ENCODE measurements around the gene RASGRF1.
A peak's percentile ranks its signal among the peaks of the same experiment; 100 is the strongest.

Gene RASGRF1

GRCh38 chr15:79094611-79095021 is 4.0 kb upstream of the RASGRF1 start:
- no peak overlapping the region for H3K4me3 ChIP-seq (ENCODE audit: low read depth, low read length)

GRCh38 chr15:79093352-79093935 is 2.9 kb upstream of the RASGRF1 start:
- CTCF ChIA-PET = interaction anchor here (0.6 to 3.2 kb wide), 3 partner anchors 91 to 169 kb away, joined by 3 to 20 read pairs (median 4); no protein-coding TSS in a partner anchor
- no peaks in the 10 kb centered on the region for H3K9me3 ChIP-seq (ENCODE audit: control insufficient read depth, insufficient read depth, low read depth, low read length)
- peaks cover 6% of the 10 kb centered on the region; the same call in 1 of the 2 replicates for H3K4me1 ChIP-seq (ENCODE audit: control insufficient read depth, insufficient read depth, low read length)
- H3K4me3 ChIP-seq (ENCODE audit: low read depth, low read length) = no peak overlapping the region
- H3K36me3 ChIP-seq (ENCODE audit: control insufficient read depth in 2 of 2, insufficient read depth in 1 of 2, low read length in 2 of 2) = no peaks in the 10 kb centered on the region
- no peak overlapping the region for H3K27ac ChIP-seq (ENCODE audit: extremely low read depth, low read depth, low read length)
- TF ChIP-seq SCRT2 (tag by site-specific recombination; IDR thresholded peaks at IDR 0.05) (no peak), ZBTB44 (tag by site-specific recombination; IDR thresholded peaks at IDR 0.05) (no peak), KLF16 (tag by site-specific recombination; IDR thresholded peaks at IDR 0.05) (no peak), ZBTB10 (tag by site-specific recombination; IDR thresholded peaks at IDR 0.05) (no peak), ZNF664 (tag by site-specific recombination; IDR thresholded peaks at IDR 0.05) (no peak)
- POLR2A ChIA-PET = no interaction called here

More at GRCh38 chr15:79094611-79095021, 4.0 kb upstream of the RASGRF1 start:
- Histone ChIP-seq H3K36me3 (ENCODE audit: control insufficient read depth in 2 of 2, insufficient read depth in 1 of 2, low read length in 2 of 2) (no peaks in the 10 kb centered on the region), H3K4me1 (ENCODE audit: control insufficient read depth, insufficient read depth, low read length) (peaks cover 6% of the 10 kb centered on the region; the same call in 1 of the 2 replicates), H3K27ac (ENCODE audit: extremely low read depth, low read depth, low read length) (no peak overlapping the region), H3K9me3 (ENCODE audit: control insufficient read depth, insufficient read depth, low read depth, low read length) (no peaks in the 10 kb centered on the region)
- no peak for TF ChIP-seq ZNF600 (tag by site-specific recombination; IDR thresholded peaks at IDR 0.05)
- TF ChIP-seq ZIC2 (tag by site-specific recombination; IDR thresholded peaks at IDR 0.05) = peak; percentile 34; the same call in 1 of the 2 replicates
- no peak for TF ChIP-seq ZNF707 (tag by site-specific recombination; IDR thresholded peaks at IDR 0.05)
- TF ChIP-seq ZNF785 (tag by site-specific recombination; IDR thresholded peaks at IDR 0.05) = no peak
- CTCF ChIA-PET = interaction anchor here (0.5 to 3.2 kb wide), 6 partner anchors 11 to 296 kb away, joined by 3 to 20 read pairs (median 4); no protein-coding TSS in a partner anchor
- POLR2A ChIA-PET = interaction anchor here (0.7 kb wide), 1 partner anchor 9 kb away, joined by 4 read pairs; no protein-coding TSS in a partner anchor

- H3K9me3 ChIP-seq (ENCODE audit: control insufficient read depth, insufficient read depth, low read depth, low read length) = no peaks in the 10 kb centered on the region
- peaks cover 6% of the 10 kb centered on the region; the same call in 1 of the 2 replicates for H3K4me1 ChIP-seq (ENCODE audit: control insufficient read depth, insufficient read depth, low read length)
- ChIA-PET CTCF (interaction anchor here (3.2 kb wide), 1 partner anchor 92 kb away, joined by 20 read pairs; no protein-coding TSS in a partner anchor), POLR2A (no interaction called here)
- H3K27ac ChIP-seq (ENCODE audit: extremely low read depth, low read depth, low read length) = no peak overlapping the region
- no peaks in the 10 kb centered on the region for H3K36me3 ChIP-seq (ENCODE audit: control insufficient read depth in 2 of 2, insufficient read depth in 1 of 2, low read length in 2 of 2)
- no peak overlapping the region for H3K4me3 ChIP-seq (ENCODE audit: low read depth, low read length)
- TF ChIP-seq ZNF18 (tag by site-specific recombination; IDR thresholded peaks at IDR 0.05) (peak; percentile 29; the same call in 1 of the 2 replicates), EGR2 (tag by site-specific recombination; IDR thresholded peaks at IDR 0.05; ENCODE audit: low read depth) (peak; percentile 91; the same call in 1 of the 2 replicates), ZSCAN18 (tag by site-specific recombination; IDR thresholded peaks at IDR 0.05) (0 out of 2 replicates have a peak, but pooled peaks have one; percentile 17), GLI4 (tag by site-specific recombination; IDR thresholded peaks at IDR 0.05) (0 out of 2 replicates have a peak, but pooled peaks have one; percentile 8), ZNF704 (tag by site-specific recombination; IDR thresholded peaks at IDR 0.05) (no peak), PRDM2 (tag by site-specific recombination; IDR thresholded peaks at IDR 0.05; ENCODE audit: borderline replicate concordance) (0 out of 2 replicates have a peak, but pooled peaks have one; percentile 31)
These were observed 1.8 kb upstream of the RASGRF1 start for GRCh38 chr15:79092382-79092781.

Data from HEK293 (cell line).